ENCODE measurements around the gene ANKHD1. TPM values are rescaled to one million over a fixed set of nuclear protein-coding genes. Genes with fewer than 3 reads are reported as not detected.

The ANKHD1 gene
- total and polyA plus RNA-seq, 2 of the 8 experiments (the other 6 are each of a cell fraction or from before 2014, with no cell fraction given), result 69.9 to 108 TPM

- POLR2A ChIA-PET (ENCODE audit: partially characterized antibody), result interaction anchor here (1.2 to 1.8 kb wide), 2 partner anchors 31 to 190 kb away, joined by 3 to 4 read pairs; partner anchors contain the start of gene CYSTM1
- Histone ChIP-seq H3K4ac (replicated peaks; ENCODE audit: insufficient read length, low read depth, low read length) (no peak overlapping the region), H2AK5ac (ENCODE audit: low read depth, low read length) (no peak overlapping the region), H3K4me3 (ENCODE audit: extremely low read depth in 1 of 4, insufficient read depth in 2 of 4, low read depth in 3 of 4, low read length in 4 of 4) (no peak overlapping the region), H4K91ac (replicated peaks; ENCODE audit: insufficient read length, low read length) (no peak overlapping the region), H3K79me1 (ENCODE audit: low read depth, low read length) (no peaks in the 10 kb centered on the region; the same call in 1 of the 2 replicates), H3K56ac (replicated peaks; ENCODE audit: insufficient read length, low read depth, low read length) (no peak overlapping the region), H3K4me1 (replicated peaks in 1 of 4; ENCODE audit: control insufficient read depth in 3 of 4, insufficient read depth in 4 of 4, low read length in 3 of 4) (peaks cover 0 to 8% (median 2%) of the 10 kb centered on the region in 4 experiments; a peak in 3 of 7 replicates), H3K9ac (replicated peaks in 1 of 4; ENCODE audit: extremely low read depth in 1 of 4, low read depth in 3 of 4, low read length in 3 of 4) (no peak overlapping the region), H3K9me3 (ENCODE audit: insufficient read depth in 2 of 2, low read depth in 1 of 2, low read length in 1 of 2) (no peaks in the 10 kb centered on the region), H3K4me2 (ENCODE audit: insufficient read depth in 1 of 2, low read depth in 2 of 2, low read length in 2 of 2) (no peak overlapping the region), H3K79me2 (ENCODE audit: control insufficient read depth in 1 of 2, insufficient read depth in 2 of 2, low read length in 2 of 2) (no peaks in the 10 kb centered on the region), H3K27me3 (replicated peaks in 1 of 4; ENCODE audit: control insufficient read depth in 3 of 4, extremely low read depth in 1 of 4, insufficient read depth in 3 of 4, low read length in 3 of 4) (peaks cover 0 to 7% (median 2%) of the 10 kb centered on the region in 4 experiments; a peak in 2 of 7 replicates), H3K27ac (ENCODE audit: low read depth, low read length) (no peak overlapping the region), H2BK12ac (ENCODE audit: low read depth, low read length) (no peak overlapping the region), H3K23me2 (ENCODE audit: low read depth, low read length) (peaks cover 3% of the 10 kb centered on the region; the same call in 1 of the 2 replicates), H4K5ac (ENCODE audit: insufficient read length, low read depth, low read length) (no peak overlapping the region), H2AFZ (ENCODE audit: low read length) (no peak overlapping the region), H3K18ac (ENCODE audit: extremely low read depth, low read length) (no peak overlapping the region), H4K20me1 (replicated peaks in 1 of 2; ENCODE audit: control insufficient read depth in 1 of 2, insufficient read depth in 2 of 2, low read length in 2 of 2) (no peaks in the 10 kb centered on the region), H2BK15ac (ENCODE audit: low read length) (no peak overlapping the region), H3K14ac (ENCODE audit: insufficient read length) (no peak overlapping the region), H3K36me3 (ENCODE audit: control insufficient read depth in 2 of 4, insufficient read depth in 4 of 4, low read length in 3 of 4) (no peaks in the 10 kb centered on the region), H2BK120ac (replicated peaks; ENCODE audit: low read depth, low read length) (no peak overlapping the region), H3K23ac (ENCODE audit: insufficient read length) (no peak overlapping the region), H2BK5ac (ENCODE audit: low read depth, low read length) (no peak overlapping the region), H4K8ac (ENCODE audit: extremely low read depth, insufficient read depth, low read length) (no peak overlapping the region), H2BK20ac (ENCODE audit: low read length) (no peak overlapping the region)
- FAIRE-seq (no peak), DNase-seq (ENCODE audit: low read depth in 1 of 2, low spot score in 2 of 2) (no peak)
- CTCF ChIA-PET (ENCODE audit: partially characterized antibody), result interaction anchor here (0.8 to 5.8 kb wide), 9 partner anchors 10 to 355 kb away, joined by 3 to 39 read pairs (median 4); partner anchors contain the start of gene HBEGF
- no peak for TF ChIP-seq GTF2F1 (IDR thresholded peaks at IDR 0.05; ENCODE audit: borderline replicate concordance, low read depth, low read length)
- no peak for TF ChIP-seq NANOG (IDR thresholded peaks at IDR 0.05; ENCODE audit: insufficient read depth, low read depth, low read length, poor library complexity, severe bottlenecking)
- TF ChIP-seq BCL11A (IDR thresholded peaks at IDR 0.05; ENCODE audit: low read depth in 2 of 2, low read length in 2 of 2), result no peak
- TF ChIP-seq KDM4A (IDR thresholded peaks at IDR 0.05; ENCODE audit: low read depth, low read length, severe bottlenecking), result no peak
- TF ChIP-seq RXRA (IDR thresholded peaks at IDR 0.05; ENCODE audit: insufficient read depth, low read depth, low read length), result no peak
- no peak for TF ChIP-seq SIN3A (conservative IDR thresholded peaks at IDR 0.05 in 1 of 2, IDR thresholded peaks at IDR 0.05 in 1 of 2; ENCODE audit: low read depth in 1 of 2, low read length in 2 of 2)
- TF ChIP-seq SIX5 (IDR thresholded peaks at IDR 0.05; ENCODE audit: low read depth, low read length), result no peak
- TF ChIP-seq TCF12 (IDR thresholded peaks at IDR 0.05; ENCODE audit: low read depth, low read length), result no peak
- TF ChIP-seq CBX5 (IDR thresholded peaks at IDR 0.05; ENCODE audit: low read depth, low read length), result no peak
- no peak for TF ChIP-seq JUND (IDR thresholded peaks at IDR 0.05; ENCODE audit: low read length)
- no peak for TF ChIP-seq POLR2A (IDR thresholded peaks at IDR 0.05; ENCODE audit: control extremely low read depth in 1 of 2, low read depth in 2 of 2, low read length in 2 of 2)
- WGBS, 2 experiments (ENCODE audit: extremely low coverage in 1 of 2, insufficient coverage in 1 of 2, insufficient read length in 1 of 2, insufficient replicate concordance in 2 of 2, low coverage in 1 of 2, low lambda C conversion rate in 2 of 2, missing lambda C conversion rate in 1 of 2), result 86% methylated on average over 3 of the region's 3 CpGs; no CpG with 5 or more reads in 1 of the 2 experiments
Measured at GRCh38 chr5:140365282-140365681, 36.4 kb upstream of the ANKHD1 start.

Data from H1 (cell line).